DND-41 (cell line): Measurements from ENCODE around the gene PRR23E.

Experiments
- ATAC-seq: fragments of 200-7000 bp; cut with Tn5 transposase; 3 replicates; pipeline ENCODE4 v1.9.1; 2021; ENCODE audit warnings: low read depth; ENCODE audit not compliant: insufficient read depth
- DNase-seq: peaks from one replicate; pipeline ENCODE4 v3.0.0-alpha.2; 2020
- H2AFZ ChIP-seq: 2 replicates; pipeline ENCODE4 v1.6.0; 2012; ENCODE audit warnings: low read depth, low read length
- H3K27ac ChIP-seq: 2 replicates; pipeline ENCODE4 v1.5.1; 2012; ENCODE audit warnings: low read length, inconsistent platforms
- H3K27me3 ChIP-seq: fragments of 200-600 bp; sonication (generic); 2 replicates; pipeline ENCODE4 v1.6.0; 2012; ENCODE audit warnings: low read length, mild to moderate bottlenecking, inconsistent platforms; ENCODE audit not compliant: insufficient read depth, poor library complexity
- H3K36me3 ChIP-seq: 2 replicates; pipeline ENCODE4 v1.5.1; 2012; ENCODE audit warnings: low read length, inconsistent platforms; ENCODE audit not compliant: insufficient read depth
- H3K4me1 ChIP-seq: 2 replicates; pipeline ENCODE4 v1.5.1; 2012; ENCODE audit warnings: mild to moderate bottlenecking, low read length; ENCODE audit not compliant: insufficient read depth
- H3K4me2 ChIP-seq: 2 replicates; pipeline ENCODE4 v1.6.0; 2012; ENCODE audit warnings: mild to moderate bottlenecking, moderate library complexity, low read length, inconsistent platforms; ENCODE audit not compliant: insufficient read depth
- H3K4me3 ChIP-seq, 2 experiments: fragments of 200-600 bp in 1 of 2; shearing (Covaris generic) in 1 of 2; 2 replicates each; pipeline ENCODE4 v1.5.1; 2012 to 2016; ENCODE audit warnings: inconsistent platforms in 2 of 2, low read length in 2 of 2, mild to moderate bottlenecking in 2 of 2, low read depth in 1 of 2, moderate library complexity in 1 of 2
- H3K79me2 ChIP-seq: 2 replicates; pipeline ENCODE4 v1.6.0; 2012; ENCODE audit warnings: low read length, inconsistent platforms; ENCODE audit not compliant: insufficient read depth
- H3K9ac ChIP-seq: 2 replicates; pipeline ENCODE4 v1.6.0; 2012; ENCODE audit warnings: low read depth, mild to moderate bottlenecking, inconsistent platforms, low read length, moderate library complexity
- H3K9me3 ChIP-seq: 2 replicates; pipeline ENCODE4 v1.5.1; 2012; ENCODE audit warnings: low read length, moderate library complexity, mild to moderate bottlenecking, inconsistent platforms; ENCODE audit not compliant: insufficient read depth, severe bottlenecking
- H4K20me1 ChIP-seq: 2 replicates; pipeline ENCODE4 v1.6.0; 2012; ENCODE audit warnings: low read length; ENCODE audit not compliant: insufficient read depth
- CTCF ChIP-seq: IDR thresholded peaks from 2 replicates; pipeline ENCODE4 v1.5.1; 2012; ENCODE audit warnings: borderline replicate concordance, low read length, moderate library complexity, mild to moderate bottlenecking; ENCODE audit not compliant: poor library complexity, severe bottlenecking; ENCODE audit errors: extremely low read depth
- EZH2 ChIP-seq: IDR thresholded peaks from 3 replicates; pipeline ENCODE4 v1.6.1; 2012; ENCODE audit warnings: borderline replicate concordance, low read depth, mild to moderate bottlenecking, moderate library complexity, low read length, inconsistent platforms; ENCODE audit not compliant: severe bottlenecking

The PRR23E gene

GRCh38 chr3:127161973-127162579 is 30.9 kb upstream of the PRR23E start:
- TF ChIP-seq CTCF (no peak), EZH2 (no peak)
- ATAC-seq (no peak), DNase-seq (no peak)
- Histone ChIP-seq H3K27ac (no peak overlapping the region), H3K4me2 (no peak overlapping the region), H4K20me1 (peaks cover 9% of the 10 kb centered on the region), H3K4me1 (no peaks in the 10 kb centered on the region), H3K27me3 (no peaks in the 10 kb centered on the region), H3K79me2 (no peaks in the 10 kb centered on the region), H3K9me3 (no peaks in the 10 kb centered on the region), H3K36me3 (no peaks in the 10 kb centered on the region), H3K9ac (no peak overlapping the region), H2AFZ (no peak overlapping the region), H3K4me3 (no peak overlapping the region)

GRCh38 chr3:127162947-127163645 is 29.8 kb upstream of the PRR23E start:
- no peak overlapping the region for H3K27ac ChIP-seq
- DNase-seq, result peak; percentile 18

GRCh38 chr3:127164615-127165014 is 28.3 kb upstream of the PRR23E start:
- Histone ChIP-seq H3K27ac (no peak overlapping the region), H3K9me3 (no peaks in the 10 kb centered on the region), H3K4me2 (no peak overlapping the region), H3K4me3 (no peak overlapping the region), H3K79me2 (no peaks in the 10 kb centered on the region), H3K4me1 (no peaks in the 10 kb centered on the region), H3K27me3 (no peaks in the 10 kb centered on the region), H3K36me3 (no peaks in the 10 kb centered on the region), H2AFZ (no peak overlapping the region), H3K9ac (no peak overlapping the region), H4K20me1 (peaks cover 9% of the 10 kb centered on the region)
- no peak for DNase-seq
- ATAC-seq, result no peak
- TF ChIP-seq CTCF (no peak), EZH2 (no peak)

More at GRCh38 chr3:127162947-127163645, 29.8 kb upstream of the PRR23E start:
- no peak overlapping the region for H3K4me3 ChIP-seq
- no peak overlapping the region for H3K9ac ChIP-seq
- H4K20me1 ChIP-seq, result peaks cover 9% of the 10 kb centered on the region
- no peak overlapping the region for H2AFZ ChIP-seq
- no peaks in the 10 kb centered on the region for H3K36me3 ChIP-seq
- H3K4me2 ChIP-seq, result no peak overlapping the region
- H3K4me1 ChIP-seq, result no peaks in the 10 kb centered on the region
- H3K79me2 ChIP-seq, result no peaks in the 10 kb centered on the region
- no peak for ATAC-seq
- no peaks in the 10 kb centered on the region for H3K27me3 ChIP-seq
- TF ChIP-seq CTCF (no peak), EZH2 (no peak)
- no peaks in the 10 kb centered on the region for H3K9me3 ChIP-seq
